Breast epithelium (tissue), 3 donors: ENCODE measurements around the gene VPS26C.

Experiments
- POLR2A ChIP-seq: fragments of 450-650 bp; IDR thresholded peaks from one replicate; pipeline ENCODE4 v1.6.1; 2016; ENCODE audit warnings: antibody characterized with exemption, mild to moderate bottlenecking, moderate library complexity
- POLR2AphosphoS5 ChIP-seq, 3 donors: sonication (generic); formaldehyde crosslinking; IDR thresholded peaks; one replicate each; pipeline ENCODE4 v1.6.1; 2017; ENCODE audit warnings: antibody characterized with exemption in 3 of 3
- TF ChIP-seq, protein P1 (sequence below), 3 donors: fragments of 450-650 bp; IDR thresholded peaks; one replicate each; pipeline ENCODE4 v1.5.1; 2016 to 2017; ENCODE audit warnings: antibody characterized with exemption in 3 of 3, mild to moderate bottlenecking in 3 of 3, moderate library complexity in 3 of 3

DNA sequence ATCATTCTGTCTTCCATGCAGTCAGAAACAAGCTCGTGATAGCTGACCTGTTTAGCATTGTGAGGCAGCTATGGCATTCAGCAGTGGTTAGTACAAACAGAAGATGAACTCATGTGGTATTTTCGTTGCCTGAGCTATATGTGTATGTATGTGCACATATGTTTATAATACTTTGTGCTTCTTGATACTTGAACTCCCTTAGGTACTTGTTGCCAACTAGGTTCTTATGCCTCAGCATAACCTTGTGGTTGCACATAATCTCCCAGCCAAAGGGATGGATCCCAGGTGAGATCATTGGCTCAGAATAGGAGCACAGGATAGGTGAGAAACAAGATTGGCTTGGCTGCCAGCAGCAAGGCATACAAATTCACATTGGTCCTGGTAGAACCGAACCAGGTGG lies 86.1 kb downstream of the VPS26C start:
- TF ChIP-seq POLR2AphosphoS5 (IDR thresholded peaks at IDR 0.05) (no peak), POLR2A (no peak)
- TF ChIP-seq, protein P1, sequence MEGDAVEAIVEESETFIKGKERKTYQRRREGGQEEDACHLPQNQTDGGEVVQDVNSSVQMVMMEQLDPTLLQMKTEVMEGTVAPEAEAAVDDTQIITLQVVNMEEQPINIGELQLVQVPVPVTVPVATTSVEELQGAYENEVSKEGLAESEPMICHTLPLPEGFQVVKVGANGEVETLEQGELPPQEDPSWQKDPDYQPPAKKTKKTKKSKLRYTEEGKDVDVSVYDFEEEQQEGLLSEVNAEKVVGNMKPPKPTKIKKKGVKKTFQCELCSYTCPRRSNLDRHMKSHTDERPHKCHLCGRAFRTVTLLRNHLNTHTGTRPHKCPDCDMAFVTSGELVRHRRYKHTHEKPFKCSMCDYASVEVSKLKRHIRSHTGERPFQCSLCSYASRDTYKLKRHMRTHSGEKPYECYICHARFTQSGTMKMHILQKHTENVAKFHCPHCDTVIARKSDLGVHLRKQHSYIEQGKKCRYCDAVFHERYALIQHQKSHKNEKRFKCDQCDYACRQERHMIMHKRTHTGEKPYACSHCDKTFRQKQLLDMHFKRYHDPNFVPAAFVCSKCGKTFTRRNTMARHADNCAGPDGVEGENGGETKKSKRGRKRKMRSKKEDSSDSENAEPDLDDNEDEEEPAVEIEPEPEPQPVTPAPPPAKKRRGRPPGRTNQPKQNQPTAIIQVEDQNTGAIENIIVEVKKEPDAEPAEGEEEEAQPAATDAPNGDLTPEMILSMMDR (IDR thresholded peaks at IDR 0.05): no peak
